Cardiac septum (tissue), 1 donor: ENCODE results near the gene SLC26A8. TPM values are rescaled to one million over a fixed set of nuclear protein-coding genes. Genes with fewer than 3 reads are reported as not detected.
"Not testable (repeated sequence)": the region's sequence is repeated elsewhere in the genome, so short reads cannot be mapped to it uniquely, and the experiment has no call there.

Source experiments
- DNase-seq: peaks from one replicate; pipeline ENCODE4 v3.0.0-alpha.2; 2020; ENCODE audit warnings: low spot score
- intact Hi-C: fragments of 100-400 bp; cut with DNase I; formaldehyde crosslinking; loops from one replicate; pipeline ENCODE4 v1.14.0; 2022
- total RNA-seq: library from RNA; stranded (reverse); fragmentation: NEBNext Ultra II Directional; extraction: Animal tissue kit (Norgen Biotek cat#: 25700); gene quantifications from one replicate; pipeline ENCODE4 v1.2.1, GENCODE V29; 2021
- donor health status: DM: no; HTN: no; CAD: no.

SLC26A8 gene
- total RNA-seq, 1 donor from 2014 or later = 0.13 TPM

GRCh38 chr6:35960187-35960586, 64.3 kb downstream of the SLC26A8 start:
- intact Hi-C loops = no loop called here
- no peak for DNase-seq

DNA sequence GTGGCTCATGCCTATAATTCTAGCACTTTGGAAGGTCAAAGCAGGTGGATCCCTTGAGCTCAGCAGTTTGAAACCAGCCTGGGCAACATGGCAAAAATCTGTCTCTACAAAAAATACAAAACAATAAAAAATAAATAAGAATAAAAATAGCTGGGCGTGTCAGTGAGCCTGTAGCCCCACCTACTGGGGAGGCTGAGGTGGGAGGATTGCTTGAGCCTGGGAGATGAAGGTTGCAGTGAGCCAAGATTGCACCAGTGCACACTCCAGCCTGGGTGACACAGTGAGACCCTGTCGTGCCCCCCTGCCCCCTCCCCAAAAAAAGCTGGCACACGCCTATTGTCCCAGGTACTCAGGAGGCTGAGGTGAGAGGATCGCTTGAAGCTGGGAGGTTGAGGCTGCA, 68.5 kb downstream of the SLC26A8 start:
- intact Hi-C loops = no loop called here
- no peak for DNase-seq

DNA sequence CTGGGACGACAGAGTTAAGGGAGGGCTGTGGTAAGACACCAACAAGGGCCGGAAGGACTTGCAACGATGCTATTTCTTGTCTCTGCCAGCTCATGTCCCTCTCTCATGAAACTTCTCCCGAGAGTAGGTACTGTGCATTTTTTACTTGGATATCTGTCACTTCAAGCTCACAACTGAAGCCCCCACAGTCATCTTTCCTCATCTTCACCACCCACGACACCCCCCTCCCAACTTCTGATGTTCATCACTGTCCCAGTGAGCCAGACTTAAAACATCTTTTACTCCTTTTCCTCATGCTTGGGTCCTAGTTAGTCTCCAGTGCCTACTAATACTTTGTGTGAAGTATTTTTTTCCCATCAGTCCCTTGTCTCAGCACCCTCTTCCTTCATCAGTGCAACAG, 68.9 kb downstream of the SLC26A8 start:
- DNase-seq = no peak
- intact Hi-C loops = no loop called here

GRCh38 chr6:35955071-35955470, 69.4 kb downstream of the SLC26A8 start:
- intact Hi-C loops = no loop called here
- no peak for DNase-seq

DNA sequence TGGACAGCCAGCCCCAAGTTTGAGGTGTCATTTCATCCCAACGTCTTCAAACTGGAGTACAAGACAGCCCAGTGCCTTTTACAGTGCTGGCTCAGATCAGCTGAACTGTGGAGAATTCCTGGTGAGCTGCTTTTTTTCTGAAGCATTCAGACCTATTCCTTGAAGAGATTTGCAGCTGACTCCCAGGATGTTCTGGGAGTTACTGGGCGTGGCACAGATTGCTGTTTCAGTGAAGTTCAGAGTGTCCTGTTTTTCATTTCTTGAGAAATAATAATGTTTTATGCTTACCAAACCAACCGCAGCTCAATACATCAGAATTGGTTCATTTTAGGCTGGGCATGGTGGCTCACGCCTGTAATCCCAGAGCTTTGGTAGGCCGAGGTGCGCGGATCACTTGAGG, 70.1 kb downstream of the SLC26A8 start:
- intact Hi-C loops = no loop called here
- DNase-seq = no peak

DNA sequence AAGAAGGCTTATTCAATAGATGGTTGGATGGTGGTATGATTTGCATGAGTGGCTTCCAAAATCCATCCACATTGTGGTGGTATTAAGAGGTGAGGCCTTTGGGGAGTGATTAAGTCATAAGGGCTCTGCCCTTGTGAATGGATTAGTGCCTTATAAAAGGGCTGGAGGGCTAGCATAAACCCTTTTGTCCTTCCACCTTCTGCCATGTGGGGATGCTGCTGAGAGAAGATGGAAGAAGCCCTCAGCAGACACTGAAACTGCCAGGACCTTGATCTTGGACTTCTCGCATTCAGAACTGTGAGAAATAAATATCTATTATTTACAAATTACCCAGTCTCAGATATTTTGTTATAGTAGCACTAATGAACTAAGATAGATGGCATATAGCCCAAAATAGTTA, 75.7 kb downstream of the SLC26A8 start:
- intact Hi-C loops = no loop called here

GRCh38 chr6:35945650-35946025, 78.8 kb downstream of the SLC26A8 start:
- DNase-seq = no peak
- intact Hi-C loops = no loop called here

More for the DNA sequence above, 75.7 kb downstream of the SLC26A8 start:
- DNase-seq = no peak

DNA sequence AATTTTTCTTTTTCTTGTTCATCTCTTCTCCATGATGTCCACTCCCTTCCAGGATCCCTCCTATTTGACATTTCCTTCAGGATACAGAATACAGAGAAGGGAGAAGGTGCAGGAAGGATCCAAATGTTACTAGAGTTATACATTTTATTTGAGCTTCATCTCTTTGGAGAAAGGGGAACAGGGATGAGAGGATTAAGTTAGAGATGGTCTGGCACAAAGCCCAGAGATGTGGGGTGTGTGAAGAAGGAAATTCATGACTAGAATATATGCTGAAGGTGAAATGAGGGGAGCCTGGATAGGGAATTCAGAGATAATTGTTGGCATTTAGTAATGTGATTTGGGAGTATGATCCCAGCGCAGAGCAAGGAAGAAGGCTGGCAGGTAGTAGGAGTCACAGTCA, 81.1 kb downstream of the SLC26A8 start:
- no peak for DNase-seq
- intact Hi-C loops = no loop called here

DNA sequence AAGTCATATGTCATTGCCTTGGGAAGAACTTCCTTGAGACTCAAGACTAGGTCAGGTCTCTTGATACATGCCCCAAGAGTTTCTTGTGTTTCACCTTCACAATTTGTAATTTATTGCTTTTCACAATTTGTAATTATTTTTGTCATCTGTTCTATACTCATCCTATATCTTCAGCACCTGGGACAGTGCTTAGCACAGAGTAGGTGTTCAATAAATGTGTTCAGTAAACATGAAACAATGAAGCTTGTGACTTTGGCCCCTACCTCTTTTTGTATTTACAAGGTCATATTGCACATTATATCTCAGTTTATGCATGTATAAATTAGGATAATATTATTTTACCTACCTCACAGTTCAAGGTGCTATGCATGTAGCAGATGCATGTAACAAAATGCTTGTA, 82.1 kb downstream of the SLC26A8 start:
- DNase-seq = no peak
- intact Hi-C loops = no loop called here

GRCh38 chr6:35941170-35941569, 83.3 kb downstream of the SLC26A8 start:
- DNase-seq, intact Hi-C loops: not testable (repeated sequence)

- intact Hi-C loops, DNase-seq: not testable (repeated sequence)
Observed at GRCh38 chr6:35940014-35940413, 84.4 kb downstream of the SLC26A8 start.

GRCh38 chr6:35939259-35939658, 85.2 kb downstream of the SLC26A8 start:
- DNase-seq, intact Hi-C loops: not testable (repeated sequence)

- intact Hi-C loops = no loop called here
- DNase-seq = no peak
Observed at GRCh38 chr6:35936681-35937359, 87.6 kb downstream of the SLC26A8 start.

DNA sequence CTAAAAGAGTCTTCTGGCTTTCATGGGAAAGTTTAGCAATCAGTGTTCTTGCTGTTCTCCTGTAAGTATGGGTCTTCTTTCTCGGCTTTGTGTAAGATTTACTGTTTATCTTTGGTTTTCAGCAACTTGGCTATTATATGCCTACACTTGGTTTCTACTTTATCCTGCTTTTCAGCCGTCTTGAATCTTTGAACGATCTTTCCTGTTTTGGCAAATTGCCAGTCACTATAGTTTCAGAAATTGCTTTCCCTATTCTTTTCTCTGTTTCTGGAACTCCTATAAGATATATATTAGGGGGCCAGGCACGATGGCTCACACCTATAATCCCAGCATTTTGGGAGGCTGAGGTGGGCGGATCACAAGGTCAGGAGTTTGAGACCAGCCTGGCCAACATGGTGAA, 89.0 kb downstream of the SLC26A8 start:
- intact Hi-C loops = no loop called here
- no peak for DNase-seq

- intact Hi-C loops = no loop called here
- no peak for DNase-seq
Observed at GRCh38 chr6:35933844-35934243, 90.6 kb downstream of the SLC26A8 start.

DNA sequence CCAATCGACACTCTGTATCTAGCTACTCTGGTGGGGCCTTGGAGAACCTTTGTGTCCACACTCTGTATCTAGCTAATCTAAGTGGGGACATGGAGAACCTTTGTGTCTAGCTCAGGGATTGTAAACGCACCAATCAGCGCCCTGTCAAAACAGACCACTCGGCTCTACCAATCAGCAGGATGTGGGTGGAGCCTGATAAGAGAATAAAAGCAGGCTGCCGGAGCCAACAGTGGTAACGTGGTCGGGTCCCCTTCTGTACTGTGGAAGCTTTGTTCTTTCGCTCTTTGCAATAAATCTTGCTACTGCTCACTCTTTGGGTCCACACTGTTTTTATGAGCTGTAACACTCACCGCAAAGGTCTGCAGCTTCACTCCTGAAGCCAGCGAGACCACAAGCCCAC, 92.6 kb downstream of the SLC26A8 start:
- intact Hi-C loops = not testable (repeated sequence)

DNA sequence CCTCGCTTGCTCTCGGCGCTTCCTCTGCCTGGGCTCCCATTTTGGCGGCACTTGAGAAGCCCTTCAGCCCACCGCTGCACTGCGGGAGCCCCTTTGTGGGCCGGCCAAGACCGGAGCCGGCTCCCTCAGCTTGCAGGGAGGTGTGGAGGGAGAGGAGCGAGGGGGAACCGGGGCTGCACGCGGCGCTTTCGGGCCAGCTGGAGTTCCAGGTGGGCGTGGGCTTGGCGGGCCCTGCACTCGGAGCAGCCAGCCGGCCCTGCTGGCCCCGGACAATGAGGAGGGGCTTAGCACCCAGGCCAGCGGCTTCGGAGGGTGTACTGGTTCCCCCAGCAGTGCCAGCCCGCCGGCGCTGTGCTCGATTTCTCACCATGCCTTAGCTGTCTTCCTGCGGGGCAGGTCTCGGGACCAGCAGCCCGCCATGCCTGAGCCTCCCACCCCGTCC, 93.3 kb downstream of the SLC26A8 start:
- no peak for DNase-seq
- intact Hi-C loops = no loop called here

More for the DNA sequence above, 92.6 kb downstream of the SLC26A8 start:
- not testable (repeated sequence) for DNase-seq

- DNase-seq = no peak
- intact Hi-C loops = no loop called here
Observed at GRCh38 chr6:35929601-35930000, 94.8 kb downstream of the SLC26A8 start.

GRCh38 chr6:35926509-35927215, 97.8 kb downstream of the SLC26A8 start:
- no peak for DNase-seq
- intact Hi-C loops = no loop called here

DNA sequence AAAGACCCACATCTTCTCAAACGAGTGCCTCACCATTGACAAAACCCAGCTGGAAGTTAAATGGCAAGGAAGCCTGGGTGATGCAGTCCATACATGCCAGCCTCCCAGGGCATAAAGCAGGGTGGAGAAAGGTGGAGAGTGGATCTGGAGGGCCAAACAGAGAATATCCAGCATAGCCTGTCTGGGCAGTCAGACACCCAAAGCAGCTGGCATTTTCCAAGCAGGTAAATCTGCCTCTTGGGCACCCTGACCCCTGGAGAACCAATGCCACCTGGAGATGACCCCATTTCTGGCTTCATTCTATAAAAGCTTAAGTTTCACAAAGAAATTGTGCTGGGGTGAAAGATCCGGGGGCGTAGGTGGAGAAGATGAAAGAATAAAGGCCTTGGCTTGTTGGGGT, 98.5 kb downstream of the SLC26A8 start:
- DNase-seq = no peak
- intact Hi-C loops = no loop called here

DNA sequence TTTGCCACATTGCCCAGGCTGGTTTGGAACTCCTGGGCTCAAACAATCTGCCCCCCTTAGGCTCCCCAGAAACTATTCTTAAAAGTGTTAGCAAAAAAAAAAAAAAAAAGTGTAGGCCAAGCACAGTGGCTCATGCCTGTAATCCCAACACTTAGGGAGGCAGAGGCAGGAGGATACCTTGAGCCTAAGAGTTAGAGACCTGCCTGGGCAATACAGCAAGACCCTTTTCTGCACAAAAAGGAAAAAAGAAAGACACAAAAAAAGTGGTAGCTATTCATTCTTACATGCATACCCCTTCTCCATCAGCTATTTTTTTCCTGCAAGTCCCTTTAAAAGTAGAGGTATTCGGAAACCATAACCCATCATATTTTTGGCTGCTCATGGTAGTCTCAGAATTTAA, 100.3 kb downstream of the SLC26A8 start:
- intact Hi-C loops = no loop called here
- no peak for DNase-seq
